NCI-H1092 (cell line): ENCODE data around the gene GPLD1.
"Not testable (repeated sequence)": the region's sequence is repeated elsewhere in the genome, so short reads cannot be mapped to it uniquely, and the experiment has no call there.

ENCODE experiments used
- DNase-seq: peaks from one replicate; lab custom pipeline; 2025; lab: John Stamatoyannopoulos, UW

Gene GPLD1

GRCh38 chr6:24489470-24489869 lies at the start of gene GPLD1:
TSS of gene GPLD1 (minus strand) at chr6:24489578. CDS start at chr6:24489511, 67 bp downstream.
- no peak for DNase-seq

GRCh38 chr6:24537771-24538385 lies 48.5 kb upstream of the GPLD1 start:
- no peak for DNase-seq

GRCh38 chr6:24537082-24537699 lies 47.8 kb upstream of the GPLD1 start:
- no peak for DNase-seq

- DNase-seq, result no peak
These were observed 47.1 kb upstream of the GPLD1 start for GRCh38 chr6:24536466-24536865.

GRCh38 chr6:24535210-24535609 lies 45.8 kb upstream of the GPLD1 start:
- DNase-seq, result no peak

- no peak for DNase-seq
These were observed 45.0 kb upstream of the GPLD1 start for GRCh38 chr6:24534329-24534728.

GRCh38 chr6:24529985-24530384 lies 40.6 kb upstream of the GPLD1 start:
- DNase-seq, result no peak

- peak; percentile 1 for DNase-seq
These were observed 35.4 kb upstream of the GPLD1 start for GRCh38 chr6:24524805-24525204.

GRCh38 chr6:24524329-24524728 lies 35.0 kb upstream of the GPLD1 start:
- no peak for DNase-seq

GRCh38 chr6:24522228-24523176 lies 33.1 kb upstream of the GPLD1 start:
- DNase-seq, result peak; percentile 10

GRCh38 chr6:24520929-24521546 lies 31.7 kb upstream of the GPLD1 start:
- no peak for DNase-seq

GRCh38 chr6:24517659-24518543 lies 28.5 kb upstream of the GPLD1 start:
- no peak for DNase-seq

- no peak for DNase-seq
These were observed 24.2 kb upstream of the GPLD1 start for GRCh38 chr6:24513602-24514001.

GRCh38 chr6:24511976-24512375 lies 22.6 kb upstream of the GPLD1 start:
- DNase-seq, result not testable (repeated sequence)

- no peak for DNase-seq
These were observed 17.6 kb upstream of the GPLD1 start for GRCh38 chr6:24506814-24507520.

- DNase-seq, result no peak
These were observed 15.5 kb upstream of the GPLD1 start for GRCh38 chr6:24504649-24505586.

GRCh38 chr6:24504287-24504648 lies 14.9 kb upstream of the GPLD1 start:
- DNase-seq, result no peak

- DNase-seq, result no peak
These were observed 12.5 kb upstream of the GPLD1 start for GRCh38 chr6:24501914-24502313.

- DNase-seq, result no peak
These were observed 12.0 kb upstream of the GPLD1 start for GRCh38 chr6:24501374-24501773.

- DNase-seq, result no peak
These were observed 11.3 kb upstream of the GPLD1 start for GRCh38 chr6:24500683-24501082.
